Measurements from ENCODE around the gene CRYBG1. TPM values are rescaled to one million over a fixed set of nuclear protein-coding genes. Genes with fewer than 3 reads are reported as not detected.

CRYBG1 gene
- total and polyA plus RNA-seq, 2 of the 13 experiments (the other 11 are each of a cell fraction or from before 2014, with no cell fraction given), result 10.1 to 21.9 TPM

- TF ChIP-seq ZNF800 (CRISPR knock-in tag; IDR thresholded peaks at IDR 0.05) (peak; percentile 93), FOXP4 (CRISPR knock-in tag; IDR thresholded peaks at IDR 0.05) (0 out of 2 replicates have a peak, but pooled peaks have one; percentile 8), PITX1 (CRISPR knock-in tag; IDR thresholded peaks at IDR 0.05) (peak; percentile 10; the same call in 1 of the 2 replicates), MEIS2 (CRISPR knock-in tag; IDR thresholded peaks at IDR 0.05) (no peak), HNF1B (CRISPR knock-in tag; IDR thresholded peaks at IDR 0.05) (peak; percentile 16; the same call in 1 of the 2 replicates), ZNF331 (CRISPR knock-in tag; IDR thresholded peaks at IDR 0.05) (peak; percentile 53), SOX6 (IDR thresholded peaks at IDR 0.05) (no peak), SOX6 (CRISPR knock-in tag; IDR thresholded peaks at IDR 0.05) (peak; percentile 61), ZSCAN25 (CRISPR knock-in tag; IDR thresholded peaks at IDR 0.05) (no peak; the same call in 1 of the 2 replicates), ZNF234 (CRISPR knock-in tag; conservative IDR thresholded peaks at IDR 0.05) (0 out of 2 replicates have a peak, but pooled peaks have one; percentile 61), KMT2B (CRISPR knock-in tag; IDR thresholded peaks at IDR 0.05) (peak; percentile 87), ZNF772 (CRISPR knock-in tag; IDR thresholded peaks at IDR 0.05) (peak; percentile 82; the same call in 1 of the 2 replicates), PTBP1 (IDR thresholded peaks at IDR 0.05; ENCODE audit: low read depth, low read length, poor library complexity, severe bottlenecking) (no peak), SIX4 (CRISPR knock-in tag; IDR thresholded peaks at IDR 0.05) (no peak), ZFY (CRISPR knock-in tag; IDR thresholded peaks at IDR 0.05) (peak; percentile 73), TFAP4 (IDR thresholded peaks at IDR 0.05; ENCODE audit: borderline replicate concordance, low read depth) (no peak; the same call in 1 of the 2 replicates), DPF2 (CRISPR knock-in tag; IDR thresholded peaks at IDR 0.05; ENCODE audit: borderline replicate concordance, low read depth) (peak; percentile 31; the same call in 1 of the 2 replicates), IRF1 (CRISPR knock-in tag; IDR thresholded peaks at IDR 0.05; ENCODE audit: low read depth) (peak; percentile 78; the same call in 1 of the 2 replicates), MXD4 (CRISPR knock-in tag; IDR thresholded peaks at IDR 0.05) (peak; percentile 37; the same call in 1 of the 2 replicates), FOXO1 (CRISPR knock-in tag; IDR thresholded peaks at IDR 0.05) (no peak; the same call in 1 of the 2 replicates)
These were observed 151.8 kb downstream of the CRYBG1 start (continued) for GRCh38 chr6:106512048-106512967.
